Measurements from ENCODE around the gene IMMT. TPM values are rescaled to one million over a fixed set of nuclear protein-coding genes. Genes with fewer than 3 reads are reported as not detected.

The IMMT gene
- polyA plus RNA-seq, 1 donor: 78.9 TPM

DNA sequence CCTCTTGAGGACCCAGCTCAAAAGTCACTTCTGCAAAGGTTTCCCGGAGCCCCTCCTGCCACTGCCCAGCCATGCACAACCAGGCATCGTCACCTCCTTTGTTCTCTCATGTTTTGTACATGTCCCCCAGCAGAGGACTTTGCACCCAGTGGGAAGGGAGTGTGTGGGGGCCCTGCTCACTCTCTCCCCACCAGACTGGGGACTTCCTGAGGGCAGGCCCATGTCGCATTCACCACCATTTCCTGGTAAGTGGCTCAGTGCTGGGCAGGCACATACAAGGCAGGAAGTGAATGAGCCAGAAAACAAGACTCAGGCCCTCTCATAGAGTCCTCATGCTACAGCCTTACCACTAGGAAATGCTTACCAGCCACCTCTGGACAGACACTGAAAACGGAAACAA, 22.9 kb upstream of the IMMT start:
- Histone ChIP-seq H3K36me3 (ENCODE audit: control insufficient read depth, insufficient read depth, low read length) (peaks cover 4% of the 10 kb centered on the region), H3K4me1 (ENCODE audit: control insufficient read depth, insufficient read depth, low read length) (peaks cover 31% of the 10 kb centered on the region), H3K9me3 (ENCODE audit: control insufficient read depth, low read depth, low read length) (no peaks in the 10 kb centered on the region), H3K4me3 (ENCODE audit: low read length) (no peak overlapping the region), H3K27ac (ENCODE audit: low read length) (no peak overlapping the region), H3K27me3 (ENCODE audit: control insufficient read depth, insufficient read depth, low read length) (no peaks in the 10 kb centered on the region)
- WGBS (ENCODE audit: insufficient coverage, low lambda C conversion rate): no CpG with 5 or more reads among the region's 4 CpGs
- no peak for DNase-seq

DNA sequence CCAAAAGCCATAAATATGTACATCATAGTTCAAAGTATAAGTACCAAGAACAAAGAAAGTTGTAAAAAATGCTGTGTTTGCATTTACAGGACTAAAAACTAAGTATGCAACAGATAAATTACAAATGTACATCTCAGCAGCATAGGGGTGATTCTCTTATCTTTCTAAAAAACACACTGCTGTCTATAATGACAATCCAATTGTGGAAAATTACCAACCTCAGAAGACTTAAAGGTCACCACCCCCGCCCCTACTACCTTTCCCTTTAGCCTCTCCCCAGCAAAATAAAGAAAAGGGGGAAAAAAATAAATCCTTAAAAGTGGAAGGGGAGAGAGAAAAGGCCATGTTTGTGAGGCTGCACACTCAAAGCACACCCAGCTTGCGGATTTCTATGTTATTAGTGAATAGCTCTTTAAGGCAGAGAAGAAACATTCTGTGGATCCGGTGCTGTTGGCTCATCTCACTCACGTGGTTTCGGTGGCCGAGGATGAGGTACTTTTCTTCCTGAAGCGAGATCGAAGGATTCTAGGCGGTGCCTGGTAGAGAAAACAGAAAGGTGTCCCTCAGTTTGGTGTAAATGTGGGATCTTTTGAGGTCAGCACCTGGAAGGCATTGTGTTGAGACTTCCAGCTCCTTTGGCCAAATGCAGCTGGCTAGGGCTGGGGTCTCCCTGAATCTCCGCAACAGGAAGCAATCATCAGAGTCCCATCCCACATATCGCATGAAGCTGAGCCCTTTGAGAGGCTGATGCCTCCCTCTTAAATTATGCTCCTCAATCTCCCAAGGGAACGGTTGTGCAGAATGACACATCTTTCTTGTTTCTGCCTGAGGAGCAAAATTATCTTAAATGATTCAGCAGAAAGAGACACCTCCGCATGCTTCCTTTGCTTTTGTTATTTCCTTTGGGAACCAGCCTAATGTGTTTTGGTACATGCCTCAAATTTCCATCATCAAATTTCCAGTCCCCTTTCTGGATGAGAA, 21.6 kb upstream of the IMMT start:
- Histone ChIP-seq H3K27ac (ENCODE audit: low read length) (no peak overlapping the region), H3K4me1 (ENCODE audit: control insufficient read depth, insufficient read depth, low read length) (peaks cover 29% of the 10 kb centered on the region), H3K4me3 (ENCODE audit: low read length) (no peak overlapping the region), H3K9me3 (ENCODE audit: control insufficient read depth, low read depth, low read length) (no peaks in the 10 kb centered on the region), H3K36me3 (ENCODE audit: control insufficient read depth, insufficient read depth, low read length) (peaks cover 12% of the 10 kb centered on the region), H3K27me3 (ENCODE audit: control insufficient read depth, insufficient read depth, low read length) (no peaks in the 10 kb centered on the region)
- no peak for DNase-seq
- 96% methylated on average over 3 of the region's 13 CpGs for WGBS (ENCODE audit: insufficient coverage, low lambda C conversion rate)

DNA sequence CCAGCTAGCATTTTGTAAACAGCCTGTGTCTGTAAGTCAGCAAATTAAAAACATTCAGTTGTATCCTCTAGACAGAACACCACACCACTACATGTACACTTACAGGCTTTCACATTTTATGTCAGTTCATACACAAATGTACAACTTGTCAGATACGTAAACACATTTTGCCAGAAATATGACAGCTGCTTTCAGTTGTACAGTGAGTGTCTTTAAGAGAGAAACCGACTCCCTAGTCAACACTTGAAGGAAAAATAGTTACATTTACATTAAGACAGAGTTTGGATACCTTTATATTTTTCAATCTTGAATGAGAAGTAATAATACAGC, 19.2 kb upstream of the IMMT start:
- H3K27ac ChIP-seq (ENCODE audit: low read length): peak overlapping the region; percentile 47
- H3K4me3 ChIP-seq (ENCODE audit: low read length): no peak overlapping the region
- H3K27me3 ChIP-seq (ENCODE audit: control insufficient read depth, insufficient read depth, low read length): no peaks in the 10 kb centered on the region
- H3K4me1 ChIP-seq (ENCODE audit: control insufficient read depth, insufficient read depth, low read length): peaks cover 29% of the 10 kb centered on the region
- peaks cover 27% of the 10 kb centered on the region for H3K36me3 ChIP-seq (ENCODE audit: control insufficient read depth, insufficient read depth, low read length)
- no peaks in the 10 kb centered on the region for H3K9me3 ChIP-seq (ENCODE audit: control insufficient read depth, low read depth, low read length)
- no CpG with 5 or more reads among the region's 2 CpGs for WGBS (ENCODE audit: insufficient coverage, low lambda C conversion rate)
- no peak for DNase-seq

DNA sequence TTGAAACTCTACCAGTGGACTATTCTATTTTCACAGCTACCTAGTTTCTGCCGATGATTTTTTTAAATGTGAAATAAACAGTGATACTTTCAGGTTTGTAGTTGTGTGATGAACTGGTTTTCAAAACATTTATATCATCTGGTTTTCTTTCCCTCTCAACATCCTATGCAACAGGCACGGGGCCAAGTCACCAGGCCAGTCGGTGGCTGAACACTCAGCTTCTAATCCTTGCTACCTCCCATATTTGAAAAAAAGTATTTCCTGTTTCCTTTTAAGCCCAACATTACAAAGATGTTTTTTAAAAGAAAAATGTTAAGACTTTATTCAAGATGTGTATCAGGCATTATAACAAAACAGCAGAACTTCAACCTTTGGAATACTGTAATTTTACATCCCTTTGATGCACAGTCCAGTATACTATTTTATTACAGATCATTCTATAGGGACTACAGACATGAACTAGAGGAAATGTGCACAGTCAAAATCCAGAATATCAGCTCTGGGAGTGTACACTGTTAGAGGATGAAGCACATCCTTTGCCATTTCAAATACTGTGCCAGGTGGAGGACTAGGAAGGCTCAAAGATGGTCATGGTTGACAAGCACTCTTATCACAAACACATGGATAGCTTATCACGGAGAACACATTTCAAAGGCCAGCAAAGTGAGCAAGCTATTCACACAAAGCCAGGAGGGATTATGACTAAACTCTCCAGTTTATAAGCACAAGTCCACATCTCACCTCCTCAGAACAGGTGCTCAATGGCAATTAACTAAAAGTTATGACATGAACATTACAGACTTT, 18.6 kb upstream of the IMMT start:
- peak in 1 of 2 donors; percentile 68 for DNase-seq
- 80% methylated on average over 1 of the region's 4 CpGs for WGBS (ENCODE audit: insufficient coverage, low lambda C conversion rate)
- no peaks in the 10 kb centered on the region for H3K27me3 ChIP-seq (ENCODE audit: control insufficient read depth, insufficient read depth, low read length)
- H3K4me3 ChIP-seq (ENCODE audit: low read length): no peak overlapping the region
- H3K27ac ChIP-seq (ENCODE audit: low read length): peak overlapping the region; percentile 47
- no peaks in the 10 kb centered on the region for H3K9me3 ChIP-seq (ENCODE audit: control insufficient read depth, low read depth, low read length)
- peaks cover 29% of the 10 kb centered on the region for H3K4me1 ChIP-seq (ENCODE audit: control insufficient read depth, insufficient read depth, low read length)
- H3K36me3 ChIP-seq (ENCODE audit: control insufficient read depth, insufficient read depth, low read length): peaks cover 31% of the 10 kb centered on the region

DNA sequence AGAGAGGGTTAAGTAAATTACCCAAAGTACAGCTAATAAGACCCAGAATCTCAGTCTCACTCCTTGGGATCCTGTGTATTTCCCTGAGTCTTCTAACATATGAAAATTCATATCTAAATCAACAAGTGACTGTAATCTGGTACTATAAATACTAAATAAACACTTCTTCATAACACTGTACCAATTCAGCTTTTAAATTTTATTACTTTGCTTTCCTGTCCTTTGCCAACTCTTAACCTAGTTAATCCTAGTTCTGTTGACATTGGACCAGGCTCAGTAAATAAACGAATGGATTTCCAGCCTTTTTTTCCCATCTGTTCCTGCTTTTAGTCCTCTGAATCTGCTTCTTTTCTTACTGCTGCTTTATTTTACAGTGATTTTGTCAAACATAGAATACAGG, 17.8 kb upstream of the IMMT start:
- Histone ChIP-seq H3K9me3 (ENCODE audit: control insufficient read depth, low read depth, low read length) (no peaks in the 10 kb centered on the region), H3K27ac (ENCODE audit: low read length) (no peak overlapping the region), H3K36me3 (ENCODE audit: control insufficient read depth, insufficient read depth, low read length) (peaks cover 38% of the 10 kb centered on the region), H3K4me3 (ENCODE audit: low read length) (no peak overlapping the region), H3K4me1 (ENCODE audit: control insufficient read depth, insufficient read depth, low read length) (peaks cover 29% of the 10 kb centered on the region), H3K27me3 (ENCODE audit: control insufficient read depth, insufficient read depth, low read length) (no peaks in the 10 kb centered on the region)
- no peak for DNase-seq
- 50% methylated on average over 1 of the region's 1 CpG for WGBS (ENCODE audit: insufficient coverage, low lambda C conversion rate)

DNA sequence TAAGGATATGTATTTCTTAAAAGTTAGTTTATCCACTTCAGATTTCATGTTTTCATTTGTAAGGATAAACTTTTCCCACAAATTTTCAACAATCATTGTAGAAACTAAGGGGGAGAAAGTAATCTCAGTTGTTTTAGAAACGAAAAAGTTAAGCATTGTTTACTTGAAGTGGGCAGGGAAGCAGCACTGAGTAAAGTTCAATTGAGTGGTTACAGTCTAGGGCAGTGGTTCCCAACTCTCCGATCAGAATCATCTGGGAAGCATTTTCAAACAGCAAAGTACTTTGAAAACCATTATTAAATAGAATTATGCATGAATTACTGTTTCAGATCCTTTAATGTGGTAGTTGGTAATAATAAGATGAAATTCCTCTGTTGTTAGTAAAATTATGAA, 16.5 kb upstream of the IMMT start:
- no peak for DNase-seq
- no peaks in the 10 kb centered on the region for H3K27me3 ChIP-seq (ENCODE audit: control insufficient read depth, insufficient read depth, low read length)
- H3K36me3 ChIP-seq (ENCODE audit: control insufficient read depth, insufficient read depth, low read length): peaks cover 50% of the 10 kb centered on the region
- H3K4me1 ChIP-seq (ENCODE audit: control insufficient read depth, insufficient read depth, low read length): peaks cover 25% of the 10 kb centered on the region
- no peak overlapping the region for H3K4me3 ChIP-seq (ENCODE audit: low read length)
- 17% methylated on average over 1 of the region's 2 CpGs for WGBS (ENCODE audit: insufficient coverage, low lambda C conversion rate)
- H3K27ac ChIP-seq (ENCODE audit: low read length): no peak overlapping the region
- H3K9me3 ChIP-seq (ENCODE audit: control insufficient read depth, low read depth, low read length): no peaks in the 10 kb centered on the region

DNA sequence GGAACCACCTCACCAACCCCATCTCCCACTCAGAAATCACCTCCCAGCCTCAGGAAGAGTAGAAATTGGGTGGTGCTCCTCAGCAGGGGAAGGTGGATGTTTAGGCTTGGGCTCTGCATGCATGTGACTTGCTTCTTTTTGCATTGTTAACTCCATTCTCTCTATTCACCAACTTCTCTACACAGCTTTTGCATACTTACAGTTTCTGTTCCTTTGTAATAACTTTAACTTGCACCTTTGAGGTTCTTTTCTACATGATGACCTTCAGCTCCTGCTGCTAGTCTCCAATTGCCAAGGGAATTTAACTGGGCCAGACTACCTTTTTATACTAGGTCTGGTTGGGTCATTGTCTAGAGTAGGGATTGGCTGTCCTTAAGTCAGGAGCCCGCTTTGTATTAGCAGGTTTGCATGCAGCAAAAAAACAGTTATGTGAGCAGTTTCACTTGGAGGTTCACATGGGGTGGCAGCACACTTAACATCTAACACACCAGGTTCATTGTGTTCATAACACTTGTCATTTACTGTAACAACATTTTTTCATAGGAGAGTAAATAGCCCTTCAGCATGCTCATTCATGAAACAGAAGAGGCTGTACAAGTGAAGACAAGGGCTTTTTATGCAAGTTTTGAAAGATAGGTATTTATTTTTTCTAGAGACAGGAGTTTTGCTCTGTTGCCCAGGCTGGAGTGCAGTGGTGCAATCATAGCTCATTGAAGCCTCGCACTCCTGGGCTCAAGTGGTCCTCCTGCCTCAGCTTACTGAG, 16.0 kb upstream of the IMMT start:
- H3K27me3 ChIP-seq (ENCODE audit: control insufficient read depth, insufficient read depth, low read length): no peaks in the 10 kb centered on the region
- H3K27ac ChIP-seq (ENCODE audit: low read length): no peak overlapping the region
- no peaks in the 10 kb centered on the region for H3K9me3 ChIP-seq (ENCODE audit: control insufficient read depth, low read depth, low read length)
- peaks cover 56% of the 10 kb centered on the region for H3K36me3 ChIP-seq (ENCODE audit: control insufficient read depth, insufficient read depth, low read length)
- H3K4me3 ChIP-seq (ENCODE audit: low read length): no peak overlapping the region
- DNase-seq: no peak
- peaks cover 19% of the 10 kb centered on the region for H3K4me1 ChIP-seq (ENCODE audit: control insufficient read depth, insufficient read depth, low read length)
- WGBS (ENCODE audit: insufficient coverage, low lambda C conversion rate): 60% methylated on average over 1 of the region's 2 CpGs

DNA sequence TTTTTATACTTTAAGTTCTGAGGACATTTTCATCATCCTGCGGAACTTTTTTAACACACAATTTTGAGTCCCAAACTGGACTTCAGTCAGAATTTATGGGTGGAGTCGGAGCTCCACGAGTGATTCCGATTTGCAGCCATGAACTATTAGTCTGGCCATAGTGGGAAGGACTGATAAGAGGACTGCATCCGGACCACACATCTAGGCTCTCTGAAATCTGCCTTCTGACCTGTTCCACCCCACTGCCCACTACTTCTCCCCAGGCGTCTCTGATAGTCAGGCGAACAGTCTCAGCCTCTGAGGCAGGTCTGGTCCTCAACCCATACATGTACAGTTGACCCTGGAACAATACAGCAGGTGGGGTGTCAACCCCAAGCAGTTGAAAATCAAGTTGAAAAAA, 9.2 kb upstream of the IMMT start:
- no peak overlapping the region for H3K4me3 ChIP-seq (ENCODE audit: low read length)
- H3K27me3 ChIP-seq (ENCODE audit: control insufficient read depth, insufficient read depth, low read length): no peaks in the 10 kb centered on the region
- WGBS (ENCODE audit: insufficient coverage, low lambda C conversion rate): no CpG with 5 or more reads among the region's 7 CpGs
- H3K27ac ChIP-seq (ENCODE audit: low read length): no peak overlapping the region
- no peaks in the 10 kb centered on the region for H3K9me3 ChIP-seq (ENCODE audit: control insufficient read depth, low read depth, low read length)
- H3K4me1 ChIP-seq (ENCODE audit: control insufficient read depth, insufficient read depth, low read length): peaks cover 3% of the 10 kb centered on the region
- H3K36me3 ChIP-seq (ENCODE audit: control insufficient read depth, insufficient read depth, low read length): peaks cover 34% of the 10 kb centered on the region
- DNase-seq: no peak

DNA sequence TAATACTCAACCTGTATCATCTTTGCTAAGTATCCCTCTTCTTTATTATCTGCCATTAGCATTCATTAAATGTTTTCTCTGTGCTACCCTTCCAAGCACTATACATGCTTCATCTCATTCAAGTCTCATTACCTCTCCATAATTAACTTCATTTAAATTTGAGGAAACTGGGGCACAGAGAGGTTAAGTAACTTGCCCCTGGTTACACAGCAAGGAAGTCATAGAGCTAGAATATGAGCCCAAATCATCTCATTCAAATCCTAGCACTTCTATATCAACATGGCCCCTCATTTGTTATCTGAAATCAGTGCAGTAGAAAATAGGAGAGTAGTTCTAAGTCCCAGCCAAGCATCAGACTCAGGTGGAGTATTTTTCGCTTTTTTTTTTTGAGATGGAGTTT, 8.4 kb upstream of the IMMT start:
- H3K27ac ChIP-seq (ENCODE audit: low read length): no peak overlapping the region
- H3K36me3 ChIP-seq (ENCODE audit: control insufficient read depth, insufficient read depth, low read length): peaks cover 28% of the 10 kb centered on the region
- peaks cover 3% of the 10 kb centered on the region for H3K4me1 ChIP-seq (ENCODE audit: control insufficient read depth, insufficient read depth, low read length)
- DNase-seq: no peak
- H3K27me3 ChIP-seq (ENCODE audit: control insufficient read depth, insufficient read depth, low read length): no peaks in the 10 kb centered on the region
- no peaks in the 10 kb centered on the region for H3K9me3 ChIP-seq (ENCODE audit: control insufficient read depth, low read depth, low read length)
- no peak overlapping the region for H3K4me3 ChIP-seq (ENCODE audit: low read length)
- no CpG with 5 or more reads among the region's 1 CpG for WGBS (ENCODE audit: insufficient coverage, low lambda C conversion rate)

DNA sequence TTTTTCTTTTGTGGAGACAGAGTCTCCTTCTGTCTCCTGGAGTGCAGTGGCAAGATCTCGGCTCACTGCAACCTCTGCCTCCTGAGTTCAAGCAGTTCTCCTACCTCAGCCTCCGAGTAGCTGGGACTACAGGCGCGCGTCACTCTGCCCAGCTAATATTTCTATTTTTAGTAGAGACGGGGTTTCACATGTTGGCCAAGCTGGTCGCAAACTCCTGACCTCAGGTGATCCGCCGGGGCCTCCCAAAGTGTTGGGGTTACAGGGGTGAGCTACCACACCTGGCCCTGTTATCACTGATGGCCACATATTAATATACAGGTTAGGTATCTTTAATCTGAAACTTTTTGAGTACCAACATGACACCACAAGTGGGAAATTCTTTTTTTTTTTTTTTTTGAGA, 7.4 kb upstream of the IMMT start:
- Histone ChIP-seq H3K4me1 (ENCODE audit: control insufficient read depth, insufficient read depth, low read length) (peaks cover 3% of the 10 kb centered on the region), H3K9me3 (ENCODE audit: control insufficient read depth, low read depth, low read length) (no peaks in the 10 kb centered on the region), H3K27me3 (ENCODE audit: control insufficient read depth, insufficient read depth, low read length) (no peaks in the 10 kb centered on the region), H3K36me3 (ENCODE audit: control insufficient read depth, insufficient read depth, low read length) (peaks cover 20% of the 10 kb centered on the region), H3K4me3 (ENCODE audit: low read length) (no peak overlapping the region), H3K27ac (ENCODE audit: low read length) (no peak overlapping the region)
- no peak for DNase-seq
- 100% methylated on average over 2 of the region's 9 CpGs for WGBS (ENCODE audit: insufficient coverage, low lambda C conversion rate)

Measured in large intestine (tissue), 3 donors.